Measurements from ENCODE around the gene NCKAP5.

NCKAP5 gene

GRCh38 chr2:133568598-133568997 lies 335 bp upstream of the NCKAP5 start:
- Histone ChIP-seq H3K36me3 (ENCODE audit: insufficient read depth, low read length) (no peaks in the 10 kb centered on the region), H3K27ac (ENCODE audit: low read depth, low read length, poor library complexity, severe bottlenecking) (no peak overlapping the region), H3K9ac (ENCODE audit: low read length) (no peak overlapping the region), H3K4me1 (ENCODE audit: insufficient read depth, low read length, severe bottlenecking) (no peaks in the 10 kb centered on the region), H3K4me2 (ENCODE audit: low read length) (no peak overlapping the region), H4K20me1 (ENCODE audit: insufficient read depth, low read length) (no peaks in the 10 kb centered on the region), H3K9me3 (ENCODE audit: low read length) (no peaks in the 10 kb centered on the region), H3K79me2 (ENCODE audit: insufficient read depth, low read length) (no peaks in the 10 kb centered on the region), H3K27me3 (ENCODE audit: insufficient read depth, low read length) (no peaks in the 10 kb centered on the region), H3F3A (ENCODE audit: insufficient read depth, low read length) (no peaks in the 10 kb centered on the region), H3K4me3 (ENCODE audit: low read depth, low read length, poor library complexity, severe bottlenecking) (no peak overlapping the region), H2AFZ (ENCODE audit: low read length) (no peak overlapping the region), H3K9me2 (ENCODE audit: low read depth, low read length) (no peaks in the 10 kb centered on the region)
- TF ChIP-seq CTCF (IDR thresholded peaks at IDR 0.05; ENCODE audit: low read length) (no peak), EZH2 (IDR thresholded peaks at IDR 0.05; ENCODE audit: borderline replicate concordance, low read length) (no peak)

GRCh38 chr2:133562558-133562957 lies 5.7 kb downstream of the NCKAP5 start:
- Histone ChIP-seq H3K27me3 (ENCODE audit: insufficient read depth, low read length) (no peaks in the 10 kb centered on the region), H4K20me1 (ENCODE audit: insufficient read depth, low read length) (no peaks in the 10 kb centered on the region), H3K79me2 (ENCODE audit: insufficient read depth, low read length) (no peaks in the 10 kb centered on the region), H3K27ac (ENCODE audit: low read depth, low read length, poor library complexity, severe bottlenecking) (no peak overlapping the region), H3K4me1 (ENCODE audit: insufficient read depth, low read length, severe bottlenecking) (no peaks in the 10 kb centered on the region), H3K9me2 (ENCODE audit: low read depth, low read length) (no peaks in the 10 kb centered on the region), H3K4me2 (ENCODE audit: low read length) (no peak overlapping the region), H3K36me3 (ENCODE audit: insufficient read depth, low read length) (no peaks in the 10 kb centered on the region), H2AFZ (ENCODE audit: low read length) (no peak overlapping the region), H3K9ac (ENCODE audit: low read length) (no peak overlapping the region), H3K9me3 (ENCODE audit: low read length) (no peaks in the 10 kb centered on the region), H3F3A (ENCODE audit: insufficient read depth, low read length) (no peaks in the 10 kb centered on the region), H3K4me3 (ENCODE audit: low read depth, low read length, poor library complexity, severe bottlenecking) (no peak overlapping the region)
- TF ChIP-seq CTCF (IDR thresholded peaks at IDR 0.05; ENCODE audit: low read length) (no peak), EZH2 (IDR thresholded peaks at IDR 0.05; ENCODE audit: borderline replicate concordance, low read length) (no peak)

GRCh38 chr2:133561045-133561852 lies 7.0 kb downstream of the NCKAP5 start:
- Histone ChIP-seq H2AFZ (ENCODE audit: low read length) (no peak overlapping the region), H3K79me2 (ENCODE audit: insufficient read depth, low read length) (no peaks in the 10 kb centered on the region), H3K9me2 (ENCODE audit: low read depth, low read length) (no peaks in the 10 kb centered on the region), H3K27me3 (ENCODE audit: insufficient read depth, low read length) (no peaks in the 10 kb centered on the region), H3K4me1 (ENCODE audit: insufficient read depth, low read length, severe bottlenecking) (no peaks in the 10 kb centered on the region), H3K27ac (ENCODE audit: low read depth, low read length, poor library complexity, severe bottlenecking) (no peak overlapping the region), H4K20me1 (ENCODE audit: insufficient read depth, low read length) (no peaks in the 10 kb centered on the region), H3K4me2 (ENCODE audit: low read length) (no peak overlapping the region), H3K36me3 (ENCODE audit: insufficient read depth, low read length) (no peaks in the 10 kb centered on the region), H3K9me3 (ENCODE audit: low read length) (no peaks in the 10 kb centered on the region), H3K4me3 (ENCODE audit: low read depth, low read length, poor library complexity, severe bottlenecking) (no peak overlapping the region), H3K9ac (ENCODE audit: low read length) (no peak overlapping the region), H3F3A (ENCODE audit: insufficient read depth, low read length) (no peaks in the 10 kb centered on the region)
- TF ChIP-seq CTCF (IDR thresholded peaks at IDR 0.05; ENCODE audit: low read length) = peak; percentile 73
- TF ChIP-seq EZH2 (IDR thresholded peaks at IDR 0.05; ENCODE audit: borderline replicate concordance, low read length) = no peak
